AG09309 (cell line): ENCODE measurements around the gene ERAP2.
"Not testable (repeated sequence)": the region's sequence is repeated elsewhere in the genome, so short reads cannot be mapped to it uniquely, and the experiment has no call there.

Experiments
- DNase-seq: peaks from one replicate; pipeline ENCODE4 v3.0.0-alpha.2; 2010; ENCODE audit warnings: low read depth
- H3K4me3 ChIP-seq: 2 replicates; pipeline ENCODE4 v1.5.1; 2011; ENCODE audit warnings: mild to moderate bottlenecking, low read depth, low read length, moderate library complexity; ENCODE audit not compliant: control insufficient read depth
- CTCF ChIP-seq: IDR thresholded peaks from 2 replicates; pipeline ENCODE4 v1.5.1; 2011; ENCODE audit warnings: mild to moderate bottlenecking, low read depth, low read length, inconsistent platforms; ENCODE audit not compliant: insufficient read depth, control insufficient read depth; ENCODE audit errors: missing control alignments

The ERAP2 gene

GRCh38 chr5:96928931-96929708 lies 52.8 kb downstream of the ERAP2 start:
- H3K4me3 ChIP-seq: no peak overlapping the region
- DNase-seq: no peak
- TF ChIP-seq CTCF: no peak

DNA sequence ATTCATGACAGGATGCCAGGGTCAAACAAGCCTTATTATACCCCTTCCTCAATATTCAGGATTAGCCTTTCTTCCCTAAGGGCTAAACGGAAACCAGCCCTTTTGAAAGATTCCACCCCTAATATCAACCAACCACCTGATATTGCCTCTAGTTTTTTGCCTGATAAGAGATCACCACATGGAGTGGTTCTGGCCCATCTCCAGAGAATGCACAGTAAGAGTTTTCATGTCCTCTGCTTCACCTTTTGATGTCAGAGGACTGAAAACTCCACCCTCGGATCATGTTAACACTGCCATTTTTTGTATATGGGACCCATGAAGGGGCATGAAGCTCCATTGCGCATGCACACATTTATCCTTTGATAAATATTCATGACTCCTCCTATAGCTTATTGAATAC lies 53.8 kb downstream of the ERAP2 start:
- DNase-seq: no peak
- no peak overlapping the region for H3K4me3 ChIP-seq
- TF ChIP-seq CTCF: no peak

DNA sequence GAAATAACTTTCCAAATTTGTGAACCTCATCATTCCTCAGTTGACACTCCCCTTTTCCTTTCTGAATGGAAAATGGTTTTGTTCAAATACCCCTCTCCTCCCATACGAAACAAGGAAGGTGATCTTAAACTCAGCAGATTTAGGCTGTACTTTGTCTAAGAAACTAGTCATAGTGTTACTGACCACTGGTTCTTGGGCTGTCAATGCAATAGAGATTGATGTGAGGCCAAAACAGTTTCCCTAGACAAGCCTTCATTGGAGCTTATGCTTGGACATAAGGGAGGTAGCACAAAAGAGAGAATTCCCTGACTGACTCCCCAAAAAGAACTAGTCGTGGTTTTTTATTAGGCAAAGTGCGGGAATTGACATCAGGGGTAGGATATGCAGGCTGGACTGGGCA lies 54.3 kb downstream of the ERAP2 start:
- no peak for TF ChIP-seq CTCF

DNA sequence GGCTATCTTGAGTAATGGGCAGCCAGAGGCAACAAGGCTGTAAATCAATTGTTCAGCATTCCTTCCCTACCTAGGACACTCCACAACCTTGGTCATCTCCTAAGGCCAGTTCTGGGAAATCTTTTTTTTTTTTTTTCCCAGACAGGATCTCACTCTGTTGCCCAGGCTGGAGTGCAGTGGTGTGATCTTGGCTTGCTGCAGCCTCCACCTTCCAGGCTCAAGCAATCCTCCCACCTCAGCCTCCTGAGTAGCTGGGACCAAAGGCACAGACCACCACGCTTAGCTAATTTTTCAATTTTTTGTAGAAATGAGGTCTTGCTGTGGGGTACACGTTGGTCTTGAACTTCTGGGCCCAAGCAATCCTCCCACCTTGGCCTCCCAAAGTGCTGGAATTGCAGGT lies 54.7 kb downstream of the ERAP2 start:
- H3K4me3 ChIP-seq, DNase-seq: not testable (repeated sequence)

More for the DNA sequence above, 54.3 kb downstream of the ERAP2 start:
- DNase-seq: no peak
- H3K4me3 ChIP-seq: no peak overlapping the region

GRCh38 chr5:96931605-96932004 lies 55.3 kb downstream of the ERAP2 start:
- no peak for TF ChIP-seq CTCF
- H3K4me3 ChIP-seq: no peak overlapping the region
- DNase-seq: no peak

DNA sequence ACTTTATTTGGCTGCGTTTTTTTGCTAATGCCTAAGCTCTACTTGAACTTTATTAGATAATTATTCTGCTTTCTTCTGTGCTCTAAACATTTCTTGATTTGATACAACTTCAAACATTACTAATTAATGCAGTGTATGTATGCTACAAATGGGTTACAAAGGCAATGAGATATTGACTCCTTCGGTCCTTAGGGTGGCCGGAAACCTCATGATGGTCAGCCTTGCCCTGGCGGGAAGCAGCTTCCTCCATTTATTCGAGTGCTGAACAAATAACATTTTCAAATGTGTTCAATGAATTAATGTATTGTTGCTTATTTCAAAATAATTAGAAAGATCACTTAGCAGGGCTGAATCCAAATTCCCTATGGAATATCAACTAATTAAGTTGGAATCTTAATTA lies 55.7 kb downstream of the ERAP2 start:
- TF ChIP-seq CTCF: no peak
- H3K4me3 ChIP-seq: no peak overlapping the region
- DNase-seq: no peak

DNA sequence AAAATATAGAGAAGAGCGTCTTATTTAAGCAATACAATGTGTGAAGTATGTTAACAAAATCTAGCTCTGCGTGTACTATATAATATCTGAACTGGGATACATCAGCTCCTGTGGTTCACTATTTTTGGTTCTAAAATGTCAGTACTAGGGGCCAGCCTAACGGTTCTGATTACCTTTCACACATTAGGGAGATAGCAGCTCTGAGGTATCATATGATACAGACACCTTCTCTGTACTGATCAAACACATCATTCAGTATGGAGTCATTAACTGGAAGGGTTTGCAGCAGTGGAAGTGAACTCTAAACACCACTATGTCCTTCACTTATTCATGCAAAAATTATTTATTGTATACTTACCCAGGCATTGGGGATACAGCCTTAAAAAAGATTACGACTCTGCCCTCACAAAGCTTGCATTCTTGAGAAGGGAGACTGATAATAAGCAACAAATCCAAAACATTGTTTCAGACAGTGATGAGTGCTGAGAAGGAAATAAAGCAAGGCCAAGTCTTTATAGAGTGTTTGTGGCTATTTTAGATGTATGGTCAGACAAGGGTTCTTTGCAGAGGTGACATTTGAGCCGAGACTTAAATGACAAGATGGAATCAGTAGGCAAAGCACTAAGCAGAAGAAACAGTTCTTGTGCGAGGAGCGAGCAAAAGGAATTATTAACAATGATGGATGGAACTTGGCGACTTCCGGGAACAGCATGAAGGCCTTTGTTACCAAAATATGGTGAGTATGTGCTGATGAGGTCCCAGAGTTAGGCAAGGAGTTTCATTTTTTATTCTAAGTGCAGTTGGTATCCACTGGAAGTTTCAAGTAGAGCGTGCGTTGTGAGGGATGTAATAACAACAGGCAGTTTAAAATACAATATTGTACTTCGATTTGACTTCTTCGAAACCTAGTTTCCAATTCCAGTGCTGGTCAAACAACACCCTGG lies 57.7 kb downstream of the ERAP2 start:
- DNase-seq: peak; percentile 3
- peak overlapping the region; percentile 77 for H3K4me3 ChIP-seq
- no peak for TF ChIP-seq CTCF
